Activated CD4-positive, alpha-beta T cell treated with anti-CD3 and anti-CD28 coated beads for 24 hours (primary cell): Measurements from ENCODE around the gene AKR7A2.

Experiments used
- DNase-seq, 2 donors: peaks; one replicate each; pipeline ENCODE4 v3.0.0-alpha.2; 2020; ENCODE audit warnings: low read depth in 2 of 2

Gene AKR7A2

GRCh38 chr1:19343617-19344350 is 31.8 kb upstream of the AKR7A2 start:
- DNase-seq = no peak

- no peak for DNase-seq
These were observed 31.1 kb upstream of the AKR7A2 start for GRCh38 chr1:19342894-19343616.

GRCh38 chr1:19342062-19342750 is 30.3 kb upstream of the AKR7A2 start:
- no peak for DNase-seq

GRCh38 chr1:19341201-19342061 is 29.5 kb upstream of the AKR7A2 start:
- DNase-seq = peak; percentile 64 to 67

- DNase-seq = no peak
These were observed 28.5 kb upstream of the AKR7A2 start for GRCh38 chr1:19340387-19340937.

- DNase-seq = no peak
These were observed 27.4 kb upstream of the AKR7A2 start for GRCh38 chr1:19339214-19339861.

GRCh38 chr1:19338323-19338762 is 26.4 kb upstream of the AKR7A2 start:
- no peak for DNase-seq

- no peak for DNase-seq
These were observed 25.3 kb upstream of the AKR7A2 start for GRCh38 chr1:19337289-19337688.

GRCh38 chr1:19336543-19336942 is 24.6 kb upstream of the AKR7A2 start:
- DNase-seq = peak; percentile 38 to 50

- DNase-seq = no peak
These were observed 21.8 kb upstream of the AKR7A2 start for GRCh38 chr1:19333587-19334354.

- no peak for DNase-seq
These were observed 20.9 kb upstream of the AKR7A2 start for GRCh38 chr1:19332832-19333231.

GRCh38 chr1:19331262-19331878 is 19.4 kb upstream of the AKR7A2 start:
- DNase-seq = no peak

GRCh38 chr1:19330449-19331135 is 18.6 kb upstream of the AKR7A2 start:
- DNase-seq = no peak

GRCh38 chr1:19329611-19330010 is 17.7 kb upstream of the AKR7A2 start:
- no peak for DNase-seq

- DNase-seq = no peak
These were observed 17.2 kb upstream of the AKR7A2 start for GRCh38 chr1:19329188-19329587.

GRCh38 chr1:19328486-19328885 is 16.5 kb upstream of the AKR7A2 start:
- DNase-seq = no peak

- DNase-seq = no peak
These were observed 15.8 kb upstream of the AKR7A2 start for GRCh38 chr1:19327736-19328135.

GRCh38 chr1:19327301-19327700 is 15.4 kb upstream of the AKR7A2 start:
- DNase-seq = no peak

GRCh38 chr1:19326748-19327065 is 14.8 kb upstream of the AKR7A2 start:
- no peak for DNase-seq
